HuH-7.5 (cell line): ENCODE measurements around the gene ADAMTS20.

ENCODE experiments used
- DNase-seq: peaks from one replicate; pipeline ENCODE4 v3.0.0; 2011; ENCODE audit warnings: low spot score

The ADAMTS20 gene

DNA sequence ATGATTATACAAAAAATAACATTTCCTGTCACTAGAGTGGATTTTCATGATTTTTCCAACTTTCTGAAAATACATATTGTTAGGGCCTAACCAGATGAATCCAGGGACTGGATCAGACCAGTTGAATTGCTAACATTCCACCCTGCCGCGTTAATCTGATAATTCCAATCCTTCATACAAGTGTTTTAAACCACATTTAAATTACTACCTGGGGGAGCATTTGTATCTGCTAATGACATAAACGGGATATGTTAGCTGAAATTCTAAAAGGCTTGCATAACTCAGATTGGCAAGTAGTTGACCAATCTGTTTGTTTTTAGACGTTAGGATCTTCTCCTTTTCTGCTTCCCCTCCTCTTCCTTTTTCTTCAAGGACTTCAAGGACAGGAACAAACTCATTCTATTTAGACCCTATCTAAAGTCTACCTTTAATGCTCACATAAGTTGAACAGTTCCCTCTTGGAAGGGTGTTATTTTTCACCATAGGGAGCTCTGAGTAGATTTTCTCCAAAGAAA lies 239.0 kb downstream of the ADAMTS20 start:
- DNase-seq, result no peak

DNA sequence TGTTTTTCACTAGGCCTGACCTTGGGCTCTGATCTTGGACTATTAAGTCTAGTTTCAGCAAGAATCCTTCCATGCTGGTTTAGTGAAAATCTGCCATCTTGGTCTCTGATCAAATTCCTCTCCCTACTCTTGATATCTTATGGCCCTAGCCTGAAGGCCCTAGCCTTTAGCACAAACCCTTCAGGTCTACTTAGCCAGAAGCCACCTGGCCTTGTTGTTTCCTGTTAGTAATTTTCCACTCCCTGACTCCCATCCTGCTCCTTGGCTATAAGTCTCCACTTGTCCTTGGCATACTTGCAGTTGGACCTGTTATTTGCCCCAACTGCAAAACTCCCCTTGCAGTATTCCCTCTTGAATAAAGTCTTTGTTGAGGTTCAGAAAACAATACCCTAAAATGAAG lies 241.4 kb downstream of the ADAMTS20 start:
- no peak for DNase-seq

DNA sequence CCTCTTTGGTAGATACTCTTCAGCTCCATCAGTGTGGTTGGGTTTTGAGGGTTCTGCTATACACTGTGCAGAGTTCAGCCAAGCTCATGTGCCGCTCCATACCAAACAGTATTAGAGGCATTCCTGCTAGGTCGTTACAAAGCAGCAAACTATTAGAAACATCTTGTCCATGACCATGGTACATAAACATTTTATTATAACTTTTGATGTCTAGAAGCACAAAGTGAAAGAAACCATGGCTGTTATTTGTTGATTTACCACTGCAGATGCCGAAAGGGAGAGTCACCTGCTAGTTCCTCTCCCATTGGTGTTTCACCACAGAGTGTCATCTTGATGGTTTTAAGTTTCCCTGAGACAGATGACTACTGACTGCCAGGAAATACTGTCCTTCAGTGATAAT lies 242.0 kb downstream of the ADAMTS20 start:
- no peak for DNase-seq

DNA sequence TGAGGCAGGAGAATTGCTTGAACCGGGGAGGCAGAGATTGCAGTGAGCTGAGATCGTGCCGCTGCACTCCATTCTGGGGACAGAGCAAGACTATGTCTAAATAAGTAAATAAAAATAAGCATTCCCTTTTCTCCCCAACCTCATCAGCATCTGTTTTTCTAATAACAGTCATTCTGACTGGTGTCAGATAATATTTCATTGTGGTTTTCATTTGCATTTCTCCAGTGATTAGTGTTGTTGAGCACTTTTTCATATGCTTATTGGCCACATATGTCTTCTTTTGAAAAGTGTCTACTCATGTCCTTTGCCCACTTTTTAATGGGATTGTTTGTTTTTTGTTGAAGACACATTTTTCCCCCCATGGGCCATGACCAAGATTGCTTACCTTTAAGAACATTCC lies 243.2 kb downstream of the ADAMTS20 start:
- no peak for DNase-seq

DNA sequence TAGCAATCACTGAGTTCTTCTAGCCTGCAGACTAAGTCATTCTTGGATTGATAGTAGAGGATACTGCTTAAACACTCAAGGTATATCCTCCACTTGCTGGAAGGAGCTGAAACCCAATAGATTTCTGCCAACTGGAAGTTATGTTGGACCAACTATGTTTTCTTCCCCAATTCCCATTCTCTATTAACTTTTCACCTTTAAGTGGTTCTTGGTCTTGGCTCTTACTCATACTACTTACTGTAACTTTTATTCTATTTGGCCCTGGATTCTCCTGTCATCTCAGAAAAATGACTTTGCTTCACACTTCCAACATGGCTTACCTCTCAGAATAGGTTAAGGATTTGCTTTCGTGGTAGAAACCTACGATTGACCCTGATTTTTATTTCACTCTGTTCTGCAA lies 244.9 kb downstream of the ADAMTS20 start:
- DNase-seq, result no peak

DNA sequence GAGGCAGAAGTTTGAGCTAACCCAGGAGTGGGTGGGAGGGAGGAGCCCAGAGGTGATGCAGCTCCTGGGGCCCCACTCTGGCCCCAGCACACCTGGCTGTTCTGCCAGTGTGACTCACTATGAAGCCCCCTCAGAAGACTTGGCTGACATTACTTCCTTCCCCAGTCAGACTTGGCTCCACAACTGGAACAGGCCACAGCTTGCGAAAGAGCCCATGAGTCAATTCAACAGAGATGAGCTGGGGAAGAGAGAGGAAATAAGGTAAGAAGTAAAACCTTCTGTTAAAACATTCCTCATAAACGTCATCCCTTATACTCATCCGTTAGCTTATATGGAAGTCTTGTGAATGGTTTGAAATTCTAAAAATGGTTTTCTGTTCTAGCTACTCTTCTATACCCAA lies 245.9 kb downstream of the ADAMTS20 start:
- DNase-seq, result no peak

DNA sequence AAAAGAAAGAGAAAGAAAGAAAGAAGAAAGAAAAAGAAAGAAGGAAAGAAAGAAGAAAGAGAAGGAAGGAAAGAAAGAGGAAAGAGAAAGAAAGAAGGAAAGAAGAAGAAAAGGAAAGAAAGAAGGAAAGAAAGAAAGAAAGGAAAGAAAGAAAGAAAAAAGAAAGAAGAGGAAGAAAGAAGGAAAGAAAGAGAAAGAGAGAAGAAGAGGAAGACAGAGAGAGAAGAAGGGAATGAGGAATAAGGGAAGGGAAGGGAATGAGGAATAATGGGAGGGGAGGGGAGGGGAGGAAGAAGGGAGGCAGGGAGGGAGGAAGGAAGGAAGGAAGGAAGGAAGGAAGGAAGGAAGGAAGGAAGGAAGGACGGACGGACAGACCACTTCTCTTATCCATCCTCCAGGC lies 246.9 kb downstream of the ADAMTS20 start:
- no peak for DNase-seq
